RPMI8226 (cell line): ENCODE measurements around the gene MORN4.
"Not testable (repeated sequence)": the region's sequence is repeated elsewhere in the genome, so short reads cannot be mapped to it uniquely, and the experiment has no call there.

Experiments
- DNase-seq: peaks from one replicate; pipeline ENCODE4 v3.0.0-alpha.2; 2015

Gene MORN4

DNA sequence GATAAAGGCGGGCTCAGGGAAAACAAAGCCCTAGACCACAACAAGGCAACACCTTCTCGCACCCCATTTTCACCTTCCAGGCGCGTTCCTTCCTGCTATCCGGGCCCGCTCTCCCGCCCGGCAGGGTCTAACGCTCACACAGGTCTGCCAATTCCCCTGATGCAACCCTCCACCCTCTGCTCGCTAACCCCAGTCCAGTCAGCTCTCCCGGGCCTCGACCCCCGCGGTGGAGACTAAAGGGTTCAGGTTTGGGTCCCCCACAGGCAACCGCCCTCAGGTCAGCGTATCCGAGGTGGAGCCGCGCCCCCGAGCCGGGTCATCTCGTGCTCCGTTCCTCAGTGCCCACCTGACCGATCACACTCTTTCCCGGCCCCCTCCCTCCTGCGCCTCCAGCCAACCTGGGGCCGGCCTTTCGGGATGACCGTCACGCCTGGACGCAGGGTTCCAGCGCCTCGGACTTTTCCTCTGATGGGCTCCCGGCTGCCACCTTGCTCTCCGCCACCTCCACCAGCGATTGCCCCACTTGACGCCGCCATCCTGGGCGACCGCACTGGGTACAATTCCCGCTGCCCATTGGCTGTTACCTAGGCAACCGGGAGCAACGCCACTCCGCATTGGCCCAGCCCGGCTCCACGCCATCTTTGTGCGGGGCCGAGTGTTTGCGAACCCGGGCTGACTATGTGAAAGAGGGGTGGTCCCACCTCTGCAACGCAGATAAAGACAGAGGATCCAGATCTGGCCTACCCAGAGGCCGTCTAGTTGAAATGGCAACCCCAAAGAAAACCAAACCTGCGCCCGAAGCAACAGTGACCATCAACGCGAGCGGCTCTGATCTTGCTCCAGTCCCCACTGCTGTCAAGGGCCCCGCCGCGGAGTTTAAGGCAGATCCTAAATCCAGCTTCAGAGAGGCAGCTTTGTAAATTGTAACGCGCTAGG lies at the start of gene MORN4:
Gene MORN4, minus strand, starts transcription at position 552 of the 936 bp plus-strand sequence. CDS start 13,847 bp downstream, outside the sequence.
- DNase-seq: peak; percentile 12

DNA sequence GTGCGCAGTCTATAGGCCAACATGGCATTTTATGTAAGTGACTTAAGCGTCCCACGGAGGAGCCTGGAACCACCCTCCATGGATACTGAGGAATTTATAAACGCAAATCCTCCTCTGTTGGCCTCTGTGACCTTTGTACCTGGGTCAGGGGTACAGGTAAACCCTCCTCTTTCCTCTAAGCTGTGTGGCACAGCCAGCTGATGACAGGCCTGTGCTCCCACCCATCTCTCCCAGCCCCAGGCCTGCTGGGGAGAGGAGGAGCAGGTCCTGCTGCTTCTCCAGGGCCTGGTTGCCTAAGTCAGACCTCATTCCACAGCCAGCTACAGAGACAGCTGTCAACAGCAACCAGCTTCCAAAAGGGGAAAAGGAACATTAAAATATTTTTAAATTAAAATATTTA lies 48.7 kb upstream of the MORN4 start:
- DNase-seq: no peak

DNA sequence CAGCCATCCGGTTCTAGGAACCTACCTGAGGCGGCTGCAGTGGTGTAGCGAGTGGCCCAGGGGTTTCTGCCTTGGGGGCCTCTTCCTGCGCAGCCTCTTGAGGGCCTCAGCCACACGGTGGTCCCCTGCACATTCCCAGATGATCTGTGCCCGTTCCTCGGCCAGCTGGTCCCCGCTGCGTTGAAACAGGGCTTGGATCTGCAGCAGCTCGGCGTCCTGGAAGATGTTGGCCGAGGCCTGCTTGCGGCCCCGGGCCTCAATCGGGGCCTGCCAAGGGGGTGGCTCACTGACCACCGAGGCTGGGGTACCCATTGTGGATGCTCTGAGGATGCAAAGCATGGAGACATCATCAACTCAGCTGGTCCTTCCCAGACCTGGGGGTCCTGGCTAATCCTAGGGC lies 46.3 kb upstream of the MORN4 start:
- DNase-seq: no peak

DNA sequence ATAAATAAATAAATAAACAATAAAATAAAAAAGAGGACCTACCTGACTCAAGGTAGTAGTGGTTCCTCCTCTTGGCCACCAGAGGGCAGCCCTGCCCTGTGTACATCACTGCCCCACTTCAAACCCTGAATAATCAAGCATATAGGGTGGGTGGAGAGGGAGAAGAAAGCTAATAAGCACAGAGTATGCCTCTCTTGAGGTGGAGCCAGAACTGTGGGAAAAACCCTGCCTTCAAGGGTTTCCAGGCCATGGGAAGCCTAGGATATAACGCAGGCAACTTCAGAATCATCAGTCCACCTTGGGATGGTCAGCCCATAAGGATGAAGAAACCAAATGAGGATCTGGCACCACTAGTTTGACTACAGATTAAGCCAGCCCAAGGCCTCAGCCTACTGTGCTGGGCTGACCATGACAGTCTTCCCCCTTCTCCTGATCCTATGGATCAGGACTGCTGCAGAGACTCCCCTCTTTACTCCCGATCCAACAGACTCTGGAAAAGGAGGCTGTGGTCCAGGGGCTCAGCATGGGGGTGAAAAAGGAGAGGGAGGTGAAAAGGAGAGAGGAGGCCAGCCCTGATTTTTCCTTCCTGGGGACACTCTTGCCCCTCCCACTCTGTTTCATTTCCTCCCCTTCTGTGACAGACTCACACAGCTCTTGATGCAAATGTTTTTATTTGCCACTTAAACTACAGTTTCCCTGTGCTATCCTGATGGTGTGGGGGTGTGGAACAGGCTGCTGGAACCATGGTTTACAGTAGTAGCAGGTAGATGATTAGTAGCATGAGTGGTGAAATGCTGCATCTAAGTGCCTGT lies 43.7 kb upstream of the MORN4 start:
- peak; percentile 17 for DNase-seq

DNA sequence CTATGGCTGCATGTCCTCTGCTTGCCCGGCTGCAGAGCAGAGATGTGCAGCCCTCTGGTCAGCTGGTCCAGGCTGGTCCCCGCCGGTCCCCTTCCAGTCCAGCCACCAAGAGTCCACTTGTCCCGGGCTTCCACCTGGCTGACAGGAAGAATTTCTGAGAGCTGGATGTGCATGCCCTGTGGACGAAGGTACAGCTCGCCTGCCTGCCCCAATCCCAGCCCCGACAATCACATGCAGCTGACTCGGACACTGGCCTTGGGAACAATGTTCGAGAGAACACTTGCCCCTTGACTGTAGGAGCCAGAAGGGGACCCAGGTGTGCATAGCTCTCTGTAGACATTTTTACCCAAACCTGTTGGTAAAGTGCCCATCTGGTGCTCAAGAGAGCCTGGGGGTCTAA lies 41.9 kb upstream of the MORN4 start:
- no peak for DNase-seq

DNA sequence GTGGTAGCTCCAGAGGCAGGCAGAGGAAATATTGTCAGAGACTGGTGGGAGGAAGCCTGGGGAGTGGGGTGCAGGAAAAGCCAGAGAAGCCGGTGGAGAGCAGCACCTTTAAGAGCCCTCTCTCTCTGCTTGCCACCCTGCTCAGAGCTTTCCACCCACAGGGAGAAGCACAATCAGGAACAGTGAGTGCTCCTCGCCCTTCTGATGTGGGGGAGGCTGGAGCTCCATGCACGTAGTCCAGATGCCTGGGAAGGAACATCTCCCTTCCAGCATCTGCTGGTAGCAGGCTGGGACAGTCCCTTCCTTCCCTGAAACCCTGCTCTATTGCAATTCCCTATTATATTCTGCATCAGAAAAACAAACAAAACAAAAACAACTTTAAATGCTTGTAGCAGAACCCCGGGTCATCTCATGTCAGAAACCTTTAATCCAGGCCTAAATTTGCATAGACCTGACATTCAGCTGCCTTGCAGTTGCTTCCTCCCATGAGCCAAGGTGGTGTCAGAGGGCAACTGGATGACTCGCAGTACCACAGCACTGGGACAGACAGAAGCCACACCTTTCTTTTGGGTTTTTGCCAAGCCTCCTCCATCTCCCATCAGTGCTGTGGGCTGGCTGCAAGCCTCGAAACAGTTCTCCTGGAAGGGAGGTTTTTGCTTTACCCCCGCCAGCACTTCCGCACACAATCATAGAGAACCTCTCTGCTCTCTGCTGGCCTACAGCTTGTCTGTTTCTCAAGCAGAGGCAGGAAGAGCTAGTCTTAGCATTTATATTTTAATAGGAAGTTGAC lies 40.6 kb upstream of the MORN4 start:
- peak; percentile 19 for DNase-seq

DNA sequence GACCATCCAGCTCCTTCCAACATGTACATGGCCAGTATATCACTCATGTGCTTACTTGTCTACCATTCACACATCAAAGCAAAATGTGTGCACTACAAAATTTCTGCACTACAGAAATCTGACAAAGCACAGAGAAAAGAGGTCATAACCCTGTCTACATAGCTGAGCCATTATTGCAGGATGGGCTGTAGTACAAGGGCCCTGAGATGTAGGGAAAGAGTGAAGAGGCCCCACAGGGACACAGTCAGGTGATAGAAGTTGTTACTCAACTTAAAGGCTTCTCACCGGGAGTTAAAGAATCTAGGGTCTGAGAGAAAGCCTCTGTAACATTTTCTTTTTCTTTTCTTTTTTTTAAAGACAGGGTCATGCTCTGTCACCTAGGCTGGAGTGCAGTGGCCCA lies 36.3 kb upstream of the MORN4 start:
- DNase-seq: no peak

DNA sequence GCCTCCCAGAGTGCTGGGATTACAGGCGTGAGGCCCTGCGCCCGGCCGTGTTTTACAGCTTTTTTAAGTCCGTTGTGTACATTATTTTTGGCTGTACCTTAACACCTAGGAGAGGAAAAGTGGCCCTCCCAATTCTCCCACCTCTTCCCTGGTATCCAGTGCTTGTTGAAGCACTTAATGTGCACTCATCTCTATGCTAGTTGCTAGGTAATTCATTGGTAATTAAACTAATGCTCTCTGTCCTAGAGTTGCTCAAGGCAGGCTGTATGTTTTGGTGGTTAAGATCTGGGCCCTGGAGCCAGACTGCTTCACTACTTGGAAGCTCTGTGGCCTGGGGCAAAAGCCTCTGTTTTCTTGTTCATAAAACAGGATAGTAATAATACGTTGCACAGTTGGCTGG lies 34.2 kb upstream of the MORN4 start:
- no peak for DNase-seq

DNA sequence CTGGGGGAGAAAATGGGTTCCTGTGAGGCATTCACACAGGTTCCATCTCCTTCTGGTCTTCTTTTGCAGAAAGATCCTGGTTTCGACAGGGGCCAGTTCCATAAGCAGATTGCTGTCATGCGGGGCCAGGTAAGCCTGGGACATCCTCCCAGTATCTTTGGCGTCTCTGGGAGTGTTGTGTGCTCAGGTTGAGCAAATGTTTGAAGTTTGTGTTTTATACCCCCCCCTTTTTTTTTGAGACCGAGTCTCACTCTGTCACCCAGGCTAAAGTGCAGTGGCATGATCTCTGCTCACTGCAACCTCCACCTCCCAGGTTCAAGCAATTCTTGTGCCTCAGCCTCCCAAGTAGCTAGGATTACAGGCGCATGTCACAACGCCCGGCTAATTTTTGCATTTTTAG lies 33.7 kb upstream of the MORN4 start:
- no peak for DNase-seq

DNA sequence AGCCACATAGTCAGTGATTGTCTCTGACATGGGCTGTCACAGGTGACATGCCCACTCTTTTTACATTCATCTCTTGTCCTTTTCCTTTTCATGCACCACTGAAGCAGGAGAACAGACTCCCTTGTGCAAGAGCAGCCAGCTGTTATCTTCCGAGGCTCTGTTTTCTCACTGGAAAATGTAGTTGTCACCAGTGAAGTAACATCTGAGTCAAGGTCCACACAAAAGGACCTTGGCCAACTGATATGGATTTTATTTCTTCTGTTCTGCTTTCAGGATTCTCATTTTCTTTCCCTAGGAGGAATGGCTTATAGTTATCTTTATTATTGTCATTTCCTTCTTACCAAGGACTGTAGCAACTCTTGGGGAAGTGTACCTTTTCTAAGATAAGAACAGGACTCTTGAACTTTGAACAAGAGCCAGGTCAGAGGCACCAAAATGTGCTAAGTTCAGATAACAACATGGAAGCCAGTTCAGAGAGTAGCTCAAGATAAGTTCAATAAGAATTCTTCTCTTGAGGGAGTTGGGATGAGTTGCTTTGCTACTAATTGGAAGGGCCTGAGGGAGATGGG lies 31.1 kb upstream of the MORN4 start:
- no peak for DNase-seq

DNA sequence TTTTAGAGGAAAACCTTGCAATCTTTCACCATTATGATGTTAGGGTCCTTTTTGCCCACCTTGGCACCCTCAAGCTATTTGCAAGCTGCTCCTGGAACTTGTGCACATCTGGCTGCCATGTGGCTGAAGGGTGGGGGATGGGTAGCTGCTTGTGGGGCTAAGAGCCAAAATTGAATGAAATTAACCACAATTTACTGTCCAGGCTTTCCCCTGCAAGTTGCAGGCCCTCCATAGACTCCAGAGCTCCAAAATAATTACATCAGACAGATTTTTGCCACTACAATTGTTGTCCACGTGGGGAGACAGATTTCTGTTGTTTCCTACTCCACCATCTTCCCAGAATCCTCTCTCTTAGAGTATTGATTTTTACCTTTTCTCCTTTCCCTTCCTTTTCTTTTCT lies 26.3 kb upstream of the MORN4 start:
- no peak for DNase-seq

DNA sequence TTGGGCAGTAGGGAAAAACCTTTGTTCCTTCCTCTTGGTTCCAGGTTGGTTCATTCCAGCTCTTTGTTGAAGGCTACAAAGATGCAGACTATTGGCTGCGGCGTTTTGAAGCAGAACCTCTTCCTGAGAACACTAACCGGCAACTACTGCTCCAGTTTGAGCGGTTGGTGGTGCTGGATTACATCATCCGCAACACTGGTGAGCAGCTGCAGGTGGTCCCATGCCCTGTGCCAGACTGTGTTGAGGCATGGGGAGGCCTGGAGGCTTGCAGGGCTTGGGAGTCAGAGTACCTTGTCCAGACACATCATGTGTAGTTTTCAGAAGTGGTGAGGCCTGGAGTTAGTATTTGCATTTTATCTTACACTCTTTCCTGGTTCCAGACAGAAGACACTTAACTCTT lies 23.5 kb upstream of the MORN4 start:
- DNase-seq: no peak

DNA sequence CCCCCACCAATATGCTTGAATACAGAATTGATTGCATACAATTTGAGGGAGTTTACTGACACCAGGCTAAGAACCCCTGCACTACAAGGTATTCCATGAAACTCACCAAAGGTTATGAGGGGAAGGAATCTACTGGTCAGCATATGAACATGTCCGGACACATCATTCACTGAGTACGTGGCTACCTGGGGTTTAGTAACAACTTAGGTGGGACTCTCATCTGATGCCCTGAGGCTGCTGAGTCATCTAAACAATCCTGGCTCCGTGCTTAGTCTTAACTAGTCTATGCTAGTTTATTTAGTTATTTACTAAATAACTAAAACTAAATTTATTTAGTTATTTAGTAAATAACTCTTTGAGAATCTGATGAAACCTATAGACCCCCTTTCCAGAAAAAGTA lies 18.5 kb upstream of the MORN4 start:
- DNase-seq: no peak

DNA sequence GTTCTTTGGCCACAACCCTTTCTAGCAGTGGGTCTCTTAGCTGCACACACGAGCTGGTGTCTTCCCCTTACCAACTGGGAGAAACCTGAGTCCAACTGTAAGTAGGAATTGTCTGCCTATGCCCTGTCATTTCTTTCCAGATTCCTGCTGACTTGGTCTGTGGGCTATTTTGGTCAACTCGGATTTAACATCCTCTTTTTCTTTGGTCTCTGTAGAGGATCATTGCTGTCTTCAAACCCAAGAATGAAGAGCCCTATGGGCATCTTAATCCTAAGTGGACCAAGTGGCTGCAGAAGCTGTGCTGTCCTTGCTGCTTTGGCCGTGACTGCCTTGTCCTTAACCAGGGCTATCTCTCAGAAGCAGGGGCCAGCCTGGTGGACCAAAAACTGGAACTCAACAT lies 17.4 kb upstream of the MORN4 start:
- no peak for DNase-seq

DNA sequence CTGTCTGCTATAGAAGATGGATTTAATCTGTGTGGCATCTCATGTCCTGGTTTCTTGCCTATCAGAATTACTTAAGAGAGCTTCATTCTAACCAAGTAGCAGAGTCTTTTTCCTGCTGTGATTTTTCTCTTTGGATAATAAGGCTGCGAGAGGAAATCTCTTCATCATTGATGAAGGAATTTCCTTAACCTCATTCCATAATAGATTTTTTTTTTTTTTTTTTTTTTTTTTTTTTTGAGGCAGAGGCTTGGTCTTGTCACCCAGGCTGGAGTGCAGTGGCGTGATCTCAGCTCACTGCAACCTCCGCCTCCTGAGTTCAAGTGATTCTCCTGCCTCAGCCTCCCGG lies 16.1 kb upstream of the MORN4 start:
- not testable (repeated sequence) for DNase-seq

DNA sequence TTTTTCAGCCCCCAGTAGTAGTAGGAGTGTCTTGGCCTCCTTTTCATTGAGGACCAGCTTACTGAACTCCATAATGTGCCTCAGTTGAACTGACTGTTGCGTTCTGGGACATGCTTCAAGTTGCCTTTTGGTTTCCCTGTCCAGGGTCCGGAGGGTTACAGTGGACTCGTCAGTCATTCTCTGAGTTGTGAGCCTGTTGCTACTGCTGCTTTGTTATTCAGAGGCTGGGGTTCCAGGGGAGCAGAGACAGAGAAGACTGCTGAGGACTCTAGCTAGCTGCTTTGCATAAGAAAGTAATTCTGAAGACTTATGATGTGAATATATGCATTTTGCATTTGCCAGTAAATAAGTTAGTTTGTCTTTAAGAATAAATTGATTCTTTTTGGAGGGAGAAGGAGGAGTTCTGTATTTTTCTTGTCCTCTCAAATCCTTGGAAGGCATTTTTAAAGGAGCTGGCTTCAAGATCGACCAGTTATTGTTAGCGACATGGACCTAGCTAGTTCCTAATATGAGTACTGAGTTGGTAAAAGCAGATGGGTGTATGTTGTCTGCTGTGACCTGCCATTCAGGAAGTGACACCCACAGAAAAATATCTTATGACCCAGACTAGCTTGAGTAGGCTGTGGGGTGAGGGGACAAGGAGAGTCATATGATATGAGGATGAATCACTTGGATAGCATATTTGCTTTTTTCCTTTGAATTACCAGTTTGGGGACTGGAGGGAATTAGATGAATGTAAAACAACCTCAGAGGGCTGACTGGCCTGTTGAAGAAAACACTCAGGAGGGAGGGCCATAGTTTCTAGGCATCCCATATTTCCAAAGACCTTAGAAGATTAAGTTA lies 15.5 kb upstream of the MORN4 start:
- DNase-seq: no peak

DNA sequence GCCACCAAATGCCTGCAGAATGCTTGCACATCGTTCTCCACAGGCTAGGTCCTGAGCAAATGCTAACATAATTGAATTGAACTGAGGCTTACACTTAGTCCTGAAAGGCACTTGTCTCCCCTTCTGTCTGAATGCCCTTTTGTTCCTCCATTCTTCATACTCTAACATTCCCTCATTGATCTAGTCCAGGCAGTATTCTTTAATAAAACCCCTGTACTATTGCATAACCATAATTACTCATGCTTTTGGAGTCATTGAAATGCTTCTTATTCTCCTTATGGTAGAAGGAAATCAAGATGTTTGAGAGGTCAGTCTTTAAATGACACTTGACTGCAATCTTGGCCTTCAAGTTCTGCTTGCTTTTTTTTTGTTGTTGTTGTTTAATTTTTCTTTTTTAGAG lies 14.3 kb upstream of the MORN4 start:
- no peak for DNase-seq

DNA sequence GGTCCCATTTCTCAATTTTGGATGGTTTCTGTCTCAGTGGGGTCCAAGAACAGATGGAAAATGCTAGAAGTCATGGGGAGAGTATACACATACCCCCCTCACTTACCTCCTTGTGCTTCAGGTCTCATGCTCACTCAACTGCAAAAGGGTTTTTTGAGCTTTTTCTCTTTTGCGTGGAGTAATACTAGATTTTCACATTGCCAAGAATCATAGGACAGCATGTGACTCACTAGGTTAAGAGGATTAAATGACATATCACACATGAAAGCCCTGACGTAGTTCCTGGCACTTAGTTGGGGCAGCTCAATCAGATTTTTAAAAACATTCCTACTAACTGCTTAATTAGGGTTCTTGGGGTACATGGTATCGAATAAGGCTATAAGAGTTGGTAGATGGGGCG lies 11.6 kb upstream of the MORN4 start:
- DNase-seq: no peak

DNA sequence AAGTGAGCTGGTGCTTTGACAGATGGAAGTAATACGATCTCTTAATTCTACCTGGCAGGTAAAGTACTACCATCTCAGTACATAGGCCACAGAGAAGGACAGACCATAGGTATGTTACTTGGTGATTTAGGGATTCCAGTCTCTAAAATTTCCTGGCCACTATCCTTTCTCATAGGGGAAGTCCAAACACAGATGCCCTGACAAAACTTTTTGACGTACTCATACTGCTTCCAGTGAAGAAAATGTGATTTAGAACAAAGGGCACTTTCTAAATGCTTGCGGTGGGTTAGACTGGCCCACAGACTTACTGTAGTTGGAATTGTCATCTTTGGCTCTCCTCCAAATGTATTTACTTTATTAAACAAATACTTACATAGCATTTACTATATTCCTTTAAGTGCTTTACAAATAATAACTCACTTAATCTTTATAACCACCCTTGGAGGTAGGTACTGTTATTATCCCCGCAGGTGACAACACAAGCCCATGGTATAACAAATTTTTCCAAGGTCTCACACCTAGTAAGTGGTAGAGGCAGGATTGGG lies 10.2 kb upstream of the MORN4 start:
- no peak for DNase-seq

DNA sequence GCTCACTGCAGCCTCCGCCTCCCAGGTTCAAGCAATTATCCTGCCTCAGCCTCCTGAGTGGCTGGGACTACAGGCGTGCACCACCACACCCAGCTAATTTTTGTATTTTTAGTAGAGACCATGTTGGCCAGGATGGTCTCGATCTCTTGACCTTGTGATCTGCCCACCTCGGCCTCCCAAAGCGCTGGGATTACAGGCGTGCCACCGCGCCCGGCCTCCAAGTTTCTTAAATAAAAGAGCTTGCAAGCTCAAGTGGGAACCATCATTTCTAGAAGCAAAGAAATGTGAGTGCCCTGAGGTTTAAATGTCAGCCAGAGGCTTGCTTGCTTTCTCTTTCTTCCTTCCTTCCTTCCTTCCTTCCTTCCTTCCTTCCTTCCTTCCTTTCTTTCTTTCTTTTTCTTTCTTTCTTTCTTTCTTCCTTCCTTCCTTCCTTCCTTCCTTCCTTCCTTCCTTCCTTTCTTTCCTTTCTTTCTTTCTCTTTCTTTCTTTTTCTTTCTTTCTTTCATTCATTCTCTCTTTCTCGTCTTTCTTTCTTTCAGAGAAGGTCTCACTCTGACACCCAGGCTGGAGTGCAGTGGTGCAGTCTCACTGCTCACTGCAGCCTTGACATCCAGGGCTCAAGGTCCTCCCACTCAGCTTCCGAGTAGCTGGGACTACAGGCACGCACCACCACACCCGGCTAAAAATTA lies 9.3 kb upstream of the MORN4 start:
- not testable (repeated sequence) for DNase-seq
